Cerebellar cortex (tissue), 1 donor: Measurements from ENCODE around the gene SMCO3.

Experiments
- DNase-seq: peaks from one replicate; pipeline ENCODE4 v3.0.0-alpha.2; 2015; ENCODE audit warnings: low spot score

SMCO3 gene

GRCh38 chr12:14814014-14814413 is at the start of gene SMCO3:
Gene SMCO3 (minus strand): TSS chr12:14814182. CDS start chr12:14806680, 7,502 bp downstream.
- DNase-seq, result no peak

GRCh38 chr12:14860490-14860889 is 46.5 kb upstream of the SMCO3 start:
- DNase-seq, result no peak

- DNase-seq, result no peak
These were observed 44.5 kb upstream of the SMCO3 start for GRCh38 chr12:14858513-14858912.

- no peak for DNase-seq
These were observed 40.7 kb upstream of the SMCO3 start for GRCh38 chr12:14854586-14855183.

- DNase-seq, result no peak
These were observed 40.0 kb upstream of the SMCO3 start for GRCh38 chr12:14853961-14854360.

- no peak for DNase-seq
These were observed 38.9 kb upstream of the SMCO3 start for GRCh38 chr12:14852880-14853279.

GRCh38 chr12:14850929-14851663 is 37.1 kb upstream of the SMCO3 start:
- no peak for DNase-seq

GRCh38 chr12:14849661-14850060 is 35.7 kb upstream of the SMCO3 start:
- no peak for DNase-seq

- DNase-seq, result no peak
These were observed 33.0 kb upstream of the SMCO3 start for GRCh38 chr12:14846876-14847580.

- no peak for DNase-seq
These were observed 32.1 kb upstream of the SMCO3 start for GRCh38 chr12:14846042-14846587.

GRCh38 chr12:14845350-14845750 is 31.4 kb upstream of the SMCO3 start:
- DNase-seq, result peak; percentile 73

- no peak for DNase-seq
These were observed 30.4 kb upstream of the SMCO3 start for GRCh38 chr12:14844401-14844800.

- no peak for DNase-seq
These were observed 29.5 kb upstream of the SMCO3 start, which contains the start of gene ART4 for GRCh38 chr12:14843425-14843887. Gene ART4 (minus strand): TSS chr12:14843526. CDS start chr12:14843113, 413 bp downstream.

GRCh38 chr12:14842315-14842714 is 28.3 kb upstream of the SMCO3 start:
- no peak for DNase-seq

GRCh38 chr12:14841761-14842160 is 27.8 kb upstream of the SMCO3 start:
- no peak for DNase-seq

- no peak for DNase-seq
These were observed 26.6 kb upstream of the SMCO3 start for GRCh38 chr12:14840616-14841015.

GRCh38 chr12:14839262-14839661 is 25.3 kb upstream of the SMCO3 start:
- DNase-seq, result no peak

- no peak for DNase-seq
These were observed 22.6 kb upstream of the SMCO3 start for GRCh38 chr12:14836336-14837210.

- no peak for DNase-seq
These were observed 20.5 kb upstream of the SMCO3 start for GRCh38 chr12:14834509-14834908.

GRCh38 chr12:14833952-14834351 is 20.0 kb upstream of the SMCO3 start:
- DNase-seq, result no peak

- no peak for DNase-seq
These were observed 19.4 kb upstream of the SMCO3 start for GRCh38 chr12:14833336-14833735.

GRCh38 chr12:14828892-14829291 is 14.9 kb upstream of the SMCO3 start:
- no peak for DNase-seq
